H9 (cell line): Measurements from ENCODE around the gene PLA2G15. TPM values are rescaled to one million over a fixed set of nuclear protein-coding genes. Genes with fewer than 3 reads are reported as not detected.

ENCODE experiments used
- DNase-seq: peaks from one replicate; pipeline ENCODE4 v3.0.0-alpha.2; 2017
- H2AFZ ChIP-seq: one replicate; pipeline ENCODE4 v1.6.1; 2013; ENCODE audit warnings: mild to moderate bottlenecking, low read length, control low read depth, moderate library complexity
- H2AK5ac ChIP-seq: 2 replicates; pipeline ENCODE4 v1.6.1; 2013; ENCODE audit warnings: low read length, control low read depth, mixed read lengths; ENCODE audit not compliant: insufficient read length
- H2BK120ac ChIP-seq: one replicate; pipeline ENCODE4 v1.6.1; 2013; ENCODE audit warnings: low read depth, mild to moderate bottlenecking, low read length, control low read depth, inconsistent platforms; ENCODE audit not compliant: poor library complexity, severe bottlenecking
- H2BK12ac ChIP-seq: 2 replicates; pipeline ENCODE4 v1.6.1; 2013; ENCODE audit warnings: low read length, control low read depth, mixed read lengths, low read depth; ENCODE audit not compliant: insufficient read length
- H2BK15ac ChIP-seq: 2 replicates; pipeline ENCODE4 v1.6.1; 2013; ENCODE audit warnings: low read depth, low read length, control low read depth
- H2BK20ac ChIP-seq: one replicate; pipeline ENCODE4 v1.6.1; 2013; ENCODE audit warnings: low read depth, mild to moderate bottlenecking, low read length, control low read depth, inconsistent platforms; ENCODE audit not compliant: poor library complexity, severe bottlenecking
- H2BK5ac ChIP-seq: 2 replicates; pipeline ENCODE4 v1.6.1; 2013; ENCODE audit warnings: low read length, control low read depth, mixed read lengths; ENCODE audit not compliant: insufficient read length
- H3K14ac ChIP-seq: 2 replicates; pipeline ENCODE4 v1.6.1; 2013; ENCODE audit warnings: low read length, control low read depth; ENCODE audit not compliant: insufficient read depth
- H3K18ac ChIP-seq: 2 replicates; pipeline ENCODE4 v1.6.1; 2013; ENCODE audit warnings: low read depth, mild to moderate bottlenecking, mixed read lengths, low read length, control low read depth; ENCODE audit not compliant: insufficient read length
- H3K23ac ChIP-seq: 2 replicates; pipeline ENCODE4 v1.6.1; 2013; ENCODE audit warnings: low read length, control low read depth, mixed read lengths, low read depth; ENCODE audit not compliant: insufficient read length
- H3K23me2 ChIP-seq: 2 replicates; pipeline ENCODE4 v1.6.1; 2013; ENCODE audit warnings: low read depth, mild to moderate bottlenecking, mixed read lengths, low read length, control low read depth; ENCODE audit not compliant: insufficient read length, poor library complexity, severe bottlenecking
- H3K27ac ChIP-seq: 2 replicates; pipeline ENCODE4 v1.5.1; 2013; ENCODE audit warnings: low read length, control low read depth, mixed read lengths, low read depth; ENCODE audit not compliant: insufficient read length
- H3K27me3 ChIP-seq: 2 replicates; pipeline ENCODE4 v1.6.1; 2013; ENCODE audit warnings: low read length, control low read depth, inconsistent platforms; ENCODE audit not compliant: insufficient read depth
- H3K4ac ChIP-seq: 2 replicates; pipeline ENCODE4 v1.6.1; 2013; ENCODE audit warnings: low read depth, mild to moderate bottlenecking, control low read depth, inconsistent platforms, low read length, moderate library complexity
- H3K4me1 ChIP-seq: 2 replicates; pipeline ENCODE4 v1.6.1; 2013; ENCODE audit warnings: low read length, control low read depth, inconsistent platforms; ENCODE audit not compliant: insufficient read depth
- H3K4me2 ChIP-seq: 2 replicates; pipeline ENCODE4 v1.6.1; 2013; ENCODE audit warnings: low read length, control low read depth, mixed read lengths; ENCODE audit not compliant: insufficient read length, insufficient read depth
- H3K56ac ChIP-seq: 2 replicates; pipeline ENCODE4 v1.6.1; 2013; ENCODE audit warnings: low read depth, mild to moderate bottlenecking, mixed read lengths, low read length, control low read depth; ENCODE audit not compliant: insufficient read length
- H3K79me1 ChIP-seq: 2 replicates; pipeline ENCODE4 v1.6.1; 2013; ENCODE audit warnings: low read depth, mild to moderate bottlenecking, moderate library complexity, low read length, control low read depth, inconsistent platforms; ENCODE audit not compliant: insufficient read depth, poor library complexity, severe bottlenecking
- H3K79me2 ChIP-seq: 2 replicates; pipeline ENCODE4 v1.6.1; 2013; ENCODE audit warnings: low read length, control low read depth, inconsistent platforms; ENCODE audit not compliant: insufficient read depth
- H3K9ac ChIP-seq: 2 replicates; pipeline ENCODE4 v1.6.1; 2013; ENCODE audit warnings: low read length, control low read depth, mixed read lengths; ENCODE audit not compliant: insufficient read length; ENCODE audit errors: extremely low read depth
- H3K9me3 ChIP-seq: one replicate; pipeline ENCODE4 v1.6.1; 2013; ENCODE audit warnings: low read depth, low read length, inconsistent platforms; ENCODE audit not compliant: control insufficient read depth
- H3T11ph ChIP-seq: one replicate; pipeline ENCODE4 v1.6.1; 2013; ENCODE audit warnings: mild to moderate bottlenecking, low read length, control low read depth, inconsistent platforms
- H4K20me1 ChIP-seq: one replicate; pipeline ENCODE4 v1.6.1; 2013; ENCODE audit not compliant: control insufficient read depth, insufficient read length, insufficient read depth
- H4K5ac ChIP-seq: 2 replicates; pipeline ENCODE4 v1.6.1; 2013; ENCODE audit warnings: low read depth, mild to moderate bottlenecking, mixed read lengths, low read length, control low read depth; ENCODE audit not compliant: insufficient read length
- H4K8ac ChIP-seq: replicated peaks from 2 replicates; pipeline ENCODE4 v1.6.1; 2013; ENCODE audit warnings: low read length, control low read depth, mixed read lengths, low read depth; ENCODE audit not compliant: insufficient read length
- H4K91ac ChIP-seq: 2 replicates; pipeline ENCODE4 v1.6.1; 2013; ENCODE audit warnings: low read depth, mild to moderate bottlenecking, moderate library complexity, mixed read lengths, low read length, control low read depth; ENCODE audit not compliant: insufficient read length
- H3K27ac Mint-ChIP-seq, 3 experiments: 2 replicates in 2 of 3; 3 replicates in 1 of 3; pipeline ENCODE4 v1.8.0; 2020 to 2021; ENCODE audit warnings: mixed read lengths in 3 of 3, mild to moderate bottlenecking in 1 of 3, moderate library complexity in 1 of 3
- H3K27me3 Mint-ChIP-seq: 2 replicates; pipeline ENCODE4 v1.8.0; 2021; ENCODE audit warnings: low read depth, mild to moderate bottlenecking, moderate library complexity, mixed read lengths
- H3K36me3 Mint-ChIP-seq, 3 experiments: 2 replicates in 2 of 3; 3 replicates in 1 of 3; pipeline ENCODE4 v1.8.0; 2020 to 2021; ENCODE audit warnings: low read depth in 3 of 3, mixed read lengths in 3 of 3; ENCODE audit not compliant: insufficient read depth in 1 of 3
- H3K4me1 Mint-ChIP-seq, 2 experiments: 2 replicates each; pipeline ENCODE4 v1.8.0; 2020; ENCODE audit warnings: mixed read lengths in 2 of 2
- H3K4me3 Mint-ChIP-seq, 2 experiments: 2 replicates in 1 of 2; 3 replicates in 1 of 2; pipeline ENCODE4 v1.8.0; 2020 to 2021; ENCODE audit warnings: mild to moderate bottlenecking in 2 of 2, mixed read lengths in 2 of 2, moderate library complexity in 1 of 2
- H3K9me3 Mint-ChIP-seq, 2 experiments: 2 replicates in 1 of 2; 3 replicates in 1 of 2; pipeline ENCODE4 v1.8.0; 2020; ENCODE audit warnings: mild to moderate bottlenecking in 2 of 2, mixed read lengths in 2 of 2, moderate library complexity in 1 of 2
- WGBS: extraction: QIAGEN DNeasy Blood & Tissue Kit; methylation state at CpG from one replicate; pipeline ENCODE4 v1.1.7; 2013; ENCODE audit warnings: missing lambda C conversion rate, low lambda C conversion rate, mixed read lengths; ENCODE audit not compliant: insufficient read length; ENCODE audit errors: extremely low coverage; 5-methylcytosine and 5-hydroxymethylcytosine counted together
- total RNA-seq: library from RNA; stranded (reverse); gene quantifications from 2 replicates; pipeline ENCODE4 v1.2.1, GENCODE V29; 2021
- TF ChIP-seq, protein P1 (sequence below): fragments of 200-600 bp; sonication (generic); conservative IDR thresholded peaks from 3 replicates; pipeline ENCODE4 v1.8.0; 2021; ENCODE audit warnings: antibody characterized with exemption, mild to moderate bottlenecking

PLA2G15 gene
- total RNA-seq, 1 experiment from 2014 or later = 11.0 TPM

- Histone ChIP-seq H4K91ac (no peak overlapping the region), H3K18ac (no peak overlapping the region), H3K27ac (no peak overlapping the region), H4K20me1 (no peaks in the 10 kb centered on the region), H3K23ac (no peak overlapping the region), H3K9me3 (no peaks in the 10 kb centered on the region), H4K5ac (no peak overlapping the region), H2AFZ (no peak overlapping the region), H3K79me2 (no peaks in the 10 kb centered on the region), H4K8ac (no peak overlapping the region), H2BK15ac (no peak overlapping the region), H3K4me1 (no peaks in the 10 kb centered on the region), H3K4me2 (no peak overlapping the region), H2AK5ac (no peak overlapping the region), H3K4ac (no peak overlapping the region), H2BK12ac (no peak overlapping the region), H2BK20ac (no peak overlapping the region), H3K79me1 (no peaks in the 10 kb centered on the region), H3T11ph (no peak overlapping the region), H3K23me2 (peaks cover 11% of the 10 kb centered on the region), H2BK5ac (no peak overlapping the region), H3K56ac (no peak overlapping the region), H3K9ac (no peak overlapping the region), H3K14ac (no peak overlapping the region), H2BK120ac (no peak overlapping the region), H3K27me3 (no peaks in the 10 kb centered on the region; the same call in 1 of the 2 replicates)
- no peak for DNase-seq
- H3K36me3 Mint-ChIP-seq = peaks cover 1 to 13% (median 7%) of the 10 kb centered on the region in 3 experiments; a peak in 5 of 7 replicates
- TF ChIP-seq, protein P1, sequence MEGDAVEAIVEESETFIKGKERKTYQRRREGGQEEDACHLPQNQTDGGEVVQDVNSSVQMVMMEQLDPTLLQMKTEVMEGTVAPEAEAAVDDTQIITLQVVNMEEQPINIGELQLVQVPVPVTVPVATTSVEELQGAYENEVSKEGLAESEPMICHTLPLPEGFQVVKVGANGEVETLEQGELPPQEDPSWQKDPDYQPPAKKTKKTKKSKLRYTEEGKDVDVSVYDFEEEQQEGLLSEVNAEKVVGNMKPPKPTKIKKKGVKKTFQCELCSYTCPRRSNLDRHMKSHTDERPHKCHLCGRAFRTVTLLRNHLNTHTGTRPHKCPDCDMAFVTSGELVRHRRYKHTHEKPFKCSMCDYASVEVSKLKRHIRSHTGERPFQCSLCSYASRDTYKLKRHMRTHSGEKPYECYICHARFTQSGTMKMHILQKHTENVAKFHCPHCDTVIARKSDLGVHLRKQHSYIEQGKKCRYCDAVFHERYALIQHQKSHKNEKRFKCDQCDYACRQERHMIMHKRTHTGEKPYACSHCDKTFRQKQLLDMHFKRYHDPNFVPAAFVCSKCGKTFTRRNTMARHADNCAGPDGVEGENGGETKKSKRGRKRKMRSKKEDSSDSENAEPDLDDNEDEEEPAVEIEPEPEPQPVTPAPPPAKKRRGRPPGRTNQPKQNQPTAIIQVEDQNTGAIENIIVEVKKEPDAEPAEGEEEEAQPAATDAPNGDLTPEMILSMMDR = no peak
- no CpG with 5 or more reads among the region's 4 CpGs for WGBS
- peaks cover 15 to 16% of the 10 kb centered on the region in 2 experiments for H3K4me1 Mint-ChIP-seq
- no peak overlapping the region for H3K27ac Mint-ChIP-seq
- H3K27me3 Mint-ChIP-seq = peaks cover 18% of the 10 kb centered on the region
- H3K9me3 Mint-ChIP-seq = no peaks in the 10 kb centered on the region
- no peak overlapping the region for H3K4me3 Mint-ChIP-seq
Observed at GRCh38 chr16:68247932-68248331, 2.8 kb downstream of the PLA2G15 start.
